ENCODE results near the gene NME7.

GRCh38 chr1:169363046-169363730 is 4.4 kb downstream of the NME7 start:
- TF ChIP-seq CTCF (IDR thresholded peaks at IDR 0.05; ENCODE audit: low read depth, low read length), result no peak
- TF ChIP-seq EZH2phosphoT487 (IDR thresholded peaks at IDR 0.05; ENCODE audit: low read depth), result no peak

All from OCI-LY3 (cell line).